GM21381 (cell line): Measurements from ENCODE around the gene OPN1LW.
"Not testable (repeated sequence)": the region's sequence is repeated elsewhere in the genome, so short reads cannot be mapped to it uniquely, and the experiment has no call there.

Experiments used
- ATAC-seq: cut with Tn5 transposase; IDR thresholded peaks from one replicate; pipeline ENCODE4 v1.9.1; 2021; ENCODE audit warnings: mild to moderate bottlenecking, moderate library complexity; ENCODE audit not compliant: unreplicated experiment

The OPN1LW gene

GRCh38 chrX:154144010-154144409 lies at the start of gene OPN1LW:
Gene OPN1LW, plus strand, starts transcription at chrX:154144243. Its CDS starts 41 bp downstream, at chrX:154144284.
- not testable (repeated sequence) for ATAC-seq

DNA sequence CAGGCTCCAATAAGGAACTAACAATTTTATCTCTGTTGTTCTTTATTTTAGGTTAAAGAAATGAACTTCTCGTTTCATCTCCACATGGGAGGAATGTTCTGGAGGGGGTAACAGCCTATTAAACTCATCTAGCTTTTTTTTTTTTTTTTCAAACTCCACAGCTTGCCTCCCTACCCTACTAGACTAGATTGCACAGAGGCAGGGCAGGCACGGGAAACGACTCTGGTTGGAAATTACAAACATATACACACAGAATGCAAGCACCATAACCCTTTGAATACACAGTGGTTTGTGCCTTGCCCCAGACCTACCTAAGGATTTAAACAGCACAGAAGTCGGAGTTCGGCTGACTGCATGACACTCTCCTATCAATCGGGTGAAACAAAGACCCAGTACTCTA lies 49.2 kb upstream of the OPN1LW start:
- ATAC-seq = no peak

DNA sequence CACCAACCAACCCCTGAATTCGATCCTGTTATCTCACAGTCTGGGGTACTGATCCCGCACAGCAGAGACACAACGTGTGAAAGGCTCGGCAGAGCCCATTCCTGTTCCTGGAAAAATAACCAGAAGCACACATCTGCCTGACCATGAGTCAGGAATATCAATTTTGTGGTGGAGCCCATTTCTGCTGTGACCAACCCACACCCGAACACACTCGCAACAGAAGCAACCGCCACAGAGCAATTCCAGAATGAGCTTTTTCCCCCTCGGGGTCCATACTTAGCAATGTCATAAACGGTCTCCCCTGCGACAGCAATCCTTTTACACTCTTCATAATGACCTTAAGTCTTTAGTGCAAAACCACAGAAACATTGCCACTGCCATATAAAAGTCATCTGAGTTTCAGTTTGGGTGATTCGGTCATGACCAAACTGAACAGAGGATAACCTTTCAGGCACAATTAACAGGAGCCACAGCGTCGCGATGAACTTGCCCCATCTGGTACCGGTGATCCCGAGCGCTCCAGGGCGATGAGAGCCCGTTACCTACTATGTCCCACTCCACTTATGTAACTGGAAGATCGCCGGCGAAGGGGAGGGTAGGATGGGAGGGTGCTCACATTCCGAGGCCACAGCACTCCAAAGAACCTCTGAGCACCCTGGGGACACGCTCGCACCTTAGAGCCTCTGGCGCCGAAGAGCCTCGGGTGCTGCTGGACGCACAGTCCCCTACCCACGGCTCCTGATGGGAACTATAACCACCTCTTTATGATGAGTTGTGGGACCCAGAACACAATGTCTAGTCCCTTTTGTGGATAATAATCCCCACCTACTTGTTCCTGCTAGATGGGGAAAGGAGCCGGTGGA lies 47.7 kb upstream of the OPN1LW start:
- ATAC-seq = no peak

DNA sequence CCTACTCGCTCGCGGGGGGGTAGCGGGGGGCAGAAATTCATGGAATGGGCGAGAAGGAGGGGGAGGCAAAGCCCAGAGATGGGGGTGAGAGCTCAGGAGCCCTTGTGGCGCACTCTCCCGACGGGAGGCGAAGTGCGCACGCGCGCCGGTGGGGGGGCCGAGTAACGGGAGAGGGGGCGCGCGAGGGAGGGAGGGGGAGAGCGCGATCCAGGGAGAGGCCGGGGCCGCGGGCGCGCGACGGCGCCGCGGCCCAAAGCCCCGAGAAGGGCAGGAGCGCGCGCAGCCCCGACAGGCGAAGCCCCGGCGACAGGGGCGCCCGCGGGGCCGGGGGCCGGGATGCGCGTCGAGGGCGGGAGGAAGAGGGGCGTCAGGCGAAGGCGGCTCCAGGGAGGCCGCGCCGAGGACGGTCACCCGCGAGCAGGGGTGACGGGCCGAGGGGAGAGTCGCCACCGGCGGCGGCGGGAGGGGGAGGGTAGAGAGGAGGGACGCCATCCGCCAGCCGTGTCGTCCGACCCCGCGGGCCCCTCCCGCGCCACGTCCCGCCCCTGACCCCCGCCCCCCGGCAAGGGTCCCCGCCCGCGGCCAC lies 46.9 kb upstream of the OPN1LW start:
- ATAC-seq = peak; percentile 29

GRCh38 chrX:154097589-154098541 lies 46.2 kb upstream of the OPN1LW start, which contains the start of gene MECP2:
Gene MECP2, minus strand, starts transcription at chrX:154097717.
- ATAC-seq = peak; percentile 87

- no peak for ATAC-seq
Observed at GRCh38 chrX:154098551-154098950, 45.5 kb upstream of the OPN1LW start.

DNA sequence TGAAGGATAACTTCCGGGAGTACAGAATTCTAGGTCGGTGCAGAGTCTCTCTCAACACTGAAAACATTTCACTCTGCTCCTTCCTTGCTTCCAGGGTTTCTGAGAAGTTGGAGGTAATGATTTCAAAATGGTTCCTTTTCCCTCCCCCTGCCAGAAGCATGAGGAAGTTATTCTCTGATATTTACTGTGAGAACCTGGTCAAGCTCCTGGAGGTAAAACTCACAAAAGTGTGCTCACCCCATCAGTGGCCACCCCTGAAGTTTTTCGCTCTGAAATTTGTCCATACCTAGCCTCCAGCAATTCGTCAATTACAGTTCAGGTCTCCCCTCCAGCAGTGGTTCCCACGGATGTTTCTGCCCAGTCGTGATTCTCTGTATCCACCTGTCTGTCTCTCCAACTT lies 30.3 kb upstream of the OPN1LW start:
- ATAC-seq = no peak

DNA sequence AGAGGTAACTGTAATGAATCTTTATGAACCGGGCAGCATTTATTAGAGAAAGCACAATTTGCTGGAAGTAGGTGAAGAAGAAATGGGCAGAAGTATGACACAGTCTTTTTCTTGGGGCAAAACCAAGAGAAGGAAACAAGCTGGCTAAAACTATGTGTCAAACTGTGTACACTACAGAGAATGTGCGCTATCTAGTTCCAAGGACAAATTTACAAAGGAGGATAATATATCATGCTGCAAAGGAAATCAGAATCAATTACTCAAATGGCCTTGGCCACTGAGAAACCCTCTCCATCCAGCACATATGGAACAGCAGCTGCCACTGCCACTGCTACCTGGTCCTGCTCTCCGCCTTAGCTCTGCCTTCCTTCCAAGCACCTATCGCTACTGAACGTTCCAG lies 29.4 kb upstream of the OPN1LW start:
- ATAC-seq = no peak

DNA sequence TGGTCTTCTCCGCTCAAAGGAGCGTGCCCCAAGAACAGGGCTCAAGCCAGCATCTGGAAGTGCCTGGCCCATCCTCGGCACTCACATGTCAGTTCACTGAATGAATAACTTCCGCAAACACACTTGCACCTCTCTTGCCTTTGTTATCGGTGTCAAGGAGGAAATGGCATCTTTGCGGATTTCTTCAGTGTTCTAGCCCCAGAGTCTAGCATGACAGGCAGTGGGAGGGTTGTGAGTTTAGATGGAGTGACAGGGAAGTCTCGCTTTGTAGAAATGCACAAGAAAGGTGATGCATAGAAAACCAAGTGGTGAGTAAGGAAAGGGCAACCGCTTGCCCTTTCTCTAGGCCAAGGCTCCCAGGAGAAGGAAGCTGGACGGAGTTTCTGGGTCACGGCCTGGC lies 29.0 kb upstream of the OPN1LW start:
- ATAC-seq = no peak

DNA sequence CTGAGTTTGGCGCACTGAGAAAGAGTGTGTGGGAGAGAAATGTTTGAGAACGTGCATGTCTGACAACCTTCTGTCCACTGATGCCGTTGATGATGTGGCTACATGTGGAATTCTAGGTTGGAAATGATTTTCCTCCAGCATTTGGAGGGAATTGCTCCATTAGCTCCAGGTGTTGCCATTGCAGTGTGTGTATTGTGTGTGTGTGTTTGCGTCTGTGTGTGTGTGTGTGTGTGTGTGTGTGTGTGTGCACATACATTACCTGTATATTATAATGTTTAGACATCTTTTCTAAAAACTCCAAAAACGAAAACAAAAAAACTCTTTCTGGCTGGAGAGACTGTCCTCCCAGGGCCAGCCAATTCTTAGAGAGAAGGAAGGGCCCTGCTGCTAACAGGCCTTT lies 28.3 kb upstream of the OPN1LW start:
- no peak for ATAC-seq

GRCh38 chrX:154116426-154117211 lies 27.4 kb upstream of the OPN1LW start:
- ATAC-seq = no peak

GRCh38 chrX:154117566-154117965 lies 26.5 kb upstream of the OPN1LW start:
- no peak for ATAC-seq

GRCh38 chrX:154120567-154120966 lies 23.5 kb upstream of the OPN1LW start:
- no peak for ATAC-seq

DNA sequence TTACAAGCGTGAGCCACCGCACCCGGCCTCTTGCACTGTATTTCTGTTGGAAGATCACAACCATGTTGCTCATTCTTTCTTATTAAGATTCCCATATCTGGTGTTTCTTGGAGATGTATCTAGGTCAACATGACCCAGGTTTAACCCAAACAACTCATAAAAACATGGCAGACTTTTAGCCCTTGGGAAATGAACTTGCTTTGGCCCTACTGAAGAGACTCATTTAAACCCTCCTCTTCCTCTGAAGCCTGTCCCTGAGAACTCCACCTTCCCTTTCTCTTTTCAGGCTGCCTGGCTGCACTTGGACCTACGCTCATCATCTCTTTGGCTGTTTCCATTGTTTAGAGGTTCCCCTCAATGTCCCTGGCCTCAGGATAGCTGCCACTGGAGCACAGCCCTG lies 22.8 kb upstream of the OPN1LW start:
- ATAC-seq = no peak

GRCh38 chrX:154121961-154122360 lies 22.1 kb upstream of the OPN1LW start:
- no peak for ATAC-seq

GRCh38 chrX:154123241-154124219 lies 20.5 kb upstream of the OPN1LW start:
- ATAC-seq = no peak

GRCh38 chrX:154125391-154126040 lies 18.5 kb upstream of the OPN1LW start:
- no peak for ATAC-seq

DNA sequence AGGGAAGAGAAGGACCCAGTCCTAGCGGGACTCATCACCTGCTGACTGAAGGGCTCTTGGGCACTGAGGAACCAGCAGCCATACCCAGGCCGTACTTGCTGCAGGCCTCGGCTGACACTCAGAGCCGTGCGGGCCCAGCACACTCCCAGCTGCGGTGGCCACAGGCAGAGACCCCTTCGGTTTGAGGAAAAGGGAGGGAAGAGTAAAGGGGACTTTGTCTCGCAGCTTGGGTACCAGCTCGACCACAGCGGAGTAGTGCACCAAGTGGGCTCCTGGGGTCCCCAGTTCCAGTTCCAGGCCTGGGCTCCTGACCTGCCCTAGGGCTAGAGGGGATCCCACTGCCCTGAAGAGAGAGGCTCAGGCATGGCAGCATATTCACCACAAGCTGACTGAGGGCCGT lies 17.9 kb upstream of the OPN1LW start:
- ATAC-seq = no peak

DNA sequence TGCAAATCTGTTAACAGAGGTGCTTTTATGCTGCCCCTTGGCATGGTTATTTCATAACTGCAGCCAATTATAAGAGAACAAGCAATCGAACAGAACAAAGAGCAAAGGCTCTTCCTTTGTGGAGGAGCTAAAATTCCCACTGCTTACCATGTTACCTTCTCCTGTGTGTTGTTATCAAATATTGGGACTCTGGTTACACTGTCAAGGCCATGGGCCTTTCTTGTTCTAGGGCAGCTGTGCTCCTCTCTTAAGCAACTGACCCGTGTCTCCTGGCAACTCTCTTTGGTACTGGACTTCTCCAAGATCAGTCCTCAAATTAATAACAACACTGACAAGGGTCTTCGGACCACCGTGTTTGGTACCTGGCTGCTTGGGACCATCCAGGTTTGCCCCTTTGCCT lies 12.1 kb upstream of the OPN1LW start:
- no peak for ATAC-seq
